GM23338 (cell line): Measurements from ENCODE around the gene FBXO34. TPM values are rescaled to one million over a fixed set of nuclear protein-coding genes. Genes with fewer than 3 reads are reported as not detected.

ENCODE experiments used
- ATAC-seq: fragments of 200-7000 bp; cut with Tn5 transposase; 3 replicates; pipeline ENCODE4 v1.9.1; 2020
- DNase-seq: peaks from one replicate; pipeline ENCODE4 v3.0.0-alpha.2; 2015; ENCODE audit warnings: low spot score
- H2AFZ ChIP-seq: fragments of 200-600 bp; sonication (generic); 2 replicates; pipeline ENCODE4 v1.8.0; 2016; ENCODE audit warnings: antibody characterized with exemption, mild to moderate bottlenecking, moderate library complexity
- H3F3A ChIP-seq: fragments of 200-600 bp; sonication (generic); replicated peaks from 2 replicates; pipeline ENCODE4 v1.8.0; 2017; ENCODE audit warnings: antibody characterized with exemption, mixed run types, low read depth
- H3K27ac ChIP-seq: fragments of 200-600 bp; sonication (generic); 2 replicates; pipeline ENCODE4 v1.6.1; 2016; ENCODE audit warnings: low read depth
- H3K27me3 ChIP-seq: fragments of 200-600 bp; sonication (generic); 2 replicates; pipeline ENCODE4 v1.8.0; 2016; ENCODE audit warnings: mild to moderate bottlenecking, mixed run types, moderate library complexity; ENCODE audit not compliant: insufficient read depth
- H3K36me3 ChIP-seq: fragments of 200-600 bp; sonication (generic); 2 replicates; pipeline ENCODE4 v1.8.0; 2016; ENCODE audit warnings: mild to moderate bottlenecking; ENCODE audit not compliant: insufficient read depth
- H3K4me1 ChIP-seq: fragments of 200-600 bp; sonication (generic); 2 replicates; pipeline ENCODE4 v1.8.0; 2016; ENCODE audit warnings: mild to moderate bottlenecking, moderate library complexity; ENCODE audit not compliant: insufficient read depth
- H3K4me2 ChIP-seq: fragments of 200-600 bp; sonication (generic); 2 replicates; pipeline ENCODE4 v1.7.1; 2017; ENCODE audit warnings: mixed run types
- H3K4me3 ChIP-seq: fragments of 200-600 bp; sonication (generic); 2 replicates; pipeline ENCODE4 v1.6.1; 2016; ENCODE audit warnings: mixed run types
- H3K79me2 ChIP-seq: fragments of 200-600 bp; sonication (generic); replicated peaks from 2 replicates; pipeline ENCODE4 v1.8.0; 2017; ENCODE audit warnings: mild to moderate bottlenecking; ENCODE audit not compliant: insufficient read depth
- H3K9me2 ChIP-seq: fragments of 200-600 bp; sonication (generic); 2 replicates; pipeline ENCODE4 v1.8.0; 2017; ENCODE audit not compliant: insufficient read depth
- H4K20me1 ChIP-seq: fragments of 200-600 bp; sonication (generic); replicated peaks from 2 replicates; pipeline ENCODE4 v1.8.0; 2017; ENCODE audit warnings: mild to moderate bottlenecking; ENCODE audit not compliant: insufficient read depth
- H3K27ac Mint-ChIP-seq: 2 replicates; pipeline ENCODE4 v1.8.0; 2020; ENCODE audit warnings: inconsistent platforms, mild to moderate bottlenecking, moderate library complexity, mixed read lengths
- H3K27me3 Mint-ChIP-seq: 3 replicates; pipeline ENCODE4 v1.8.0; 2022; ENCODE audit warnings: low read depth, mild to moderate bottlenecking, moderate library complexity, mixed read lengths, inconsistent platforms; ENCODE audit not compliant: insufficient read depth, poor library complexity
- H3K36me3 Mint-ChIP-seq: 3 replicates; pipeline ENCODE4 v1.8.0; 2021; ENCODE audit warnings: low read depth, mild to moderate bottlenecking, inconsistent platforms, moderate library complexity, mixed read lengths
- H3K4me1 Mint-ChIP-seq: 3 replicates; pipeline ENCODE4 v1.8.0; 2020; ENCODE audit warnings: mild to moderate bottlenecking, inconsistent platforms, mixed read lengths
- H3K4me3 Mint-ChIP-seq: 3 replicates; pipeline ENCODE4 v1.8.0; 2021; ENCODE audit warnings: moderate library complexity, mild to moderate bottlenecking, inconsistent platforms, mixed read lengths
- H3K9me3 Mint-ChIP-seq: 3 replicates; pipeline ENCODE4 v1.8.0; 2020; ENCODE audit warnings: moderate library complexity, mild to moderate bottlenecking, inconsistent platforms, mixed read lengths
- CREB1 ChIP-seq: fragments of 250-450 bp; sonication (Bioruptor Pico); IDR thresholded peaks from 2 replicates; pipeline ENCODE4 v1.5.0; 2020; ENCODE audit warnings: low read depth, mild to moderate bottlenecking, moderate library complexity
- EZH2 ChIP-seq: fragments of 200-600 bp; sonication (generic); IDR thresholded peaks from one replicate; pipeline ENCODE4 v1.8.0; 2017; ENCODE audit warnings: antibody characterized with exemption, mild to moderate bottlenecking, low read depth; ENCODE audit not compliant: unreplicated experiment
- JUNB ChIP-seq: IDR thresholded peaks from one replicate; pipeline ENCODE4 v1.6.1; 2016; ENCODE audit warnings: antibody characterized with exemption; ENCODE audit not compliant: unreplicated experiment
- NANOG ChIP-seq: IDR thresholded peaks from 2 replicates; pipeline ENCODE4 v1.6.1; 2016; ENCODE audit warnings: antibody characterized with exemption, borderline replicate concordance
- POLR2AphosphoS5 ChIP-seq: IDR thresholded peaks from 2 replicates; pipeline ENCODE4 v1.6.1; 2016; ENCODE audit warnings: antibody characterized with exemption, low read depth
- STAT1 ChIP-seq: IDR thresholded peaks from one replicate; pipeline ENCODE4 v1.6.1; 2016; ENCODE audit warnings: antibody characterized with exemption; ENCODE audit not compliant: unreplicated experiment
- ZNF114 ChIP-seq: fragments of 250-450 bp; sonication (Bioruptor Pico); IDR thresholded peaks from 2 replicates; pipeline ENCODE4 v1.5.0; 2020; ENCODE audit warnings: mild to moderate bottlenecking, moderate library complexity
- ZNF331 ChIP-seq: fragments of 250-450 bp; sonication (Bioruptor Pico); IDR thresholded peaks from 2 replicates; pipeline ENCODE4 v1.5.0; 2020; ENCODE audit warnings: low read depth, mild to moderate bottlenecking, moderate library complexity
- polyA plus RNA-seq: library from polyadenylated mRNA; unstranded; fragments of >200 nt; fragmentation: Nextera tagmentation; extraction: Ambion mirVana; gene quantifications from 2 replicates; pipeline ENCODE4 v1.2.1, GENCODE V29; 2016
- total RNA-seq: library from RNA; depleted of rRNA; stranded (reverse); fragments of >200 nt; shearing (Covaris generic); gene quantifications from 2 replicates; pipeline ENCODE4 v1.2.3, GENCODE V29; 2014
- TF ChIP-seq, protein P1 (sequence below): IDR thresholded peaks from one replicate; pipeline ENCODE4 v1.6.1; 2018; ENCODE audit warnings: antibody characterized with exemption; ENCODE audit not compliant: unreplicated experiment
- TF ChIP-seq, protein P2 (sequence below), 2 experiments: fragments of 200-600 bp in 1 of 2; sonication (generic) in 1 of 2; conservative IDR thresholded peaks; 2 replicates each; pipeline versions ENCODE4 v1.5.1 to v1.6.1; 2016 to 2017; ENCODE audit warnings: antibody characterized with exemption in 2 of 2, low read depth in 2 of 2, mild to moderate bottlenecking in 2 of 2, moderate library complexity in 1 of 2

The FBXO34 gene
- total and polyA plus RNA-seq, 2 experiments from 2014 or later: 9.4 to 13.4 TPM

- Histone ChIP-seq H3K4me3 (no peak overlapping the region), H4K20me1 (no peaks in the 10 kb centered on the region), H3K27me3 (no peaks in the 10 kb centered on the region), H3F3A (no peaks in the 10 kb centered on the region), H2AFZ (no peak overlapping the region), H3K27ac (no peak overlapping the region), H3K4me2 (no peak overlapping the region), H3K4me1 (no peaks in the 10 kb centered on the region), H3K79me2 (no peaks in the 10 kb centered on the region), H3K9me2 (no peaks in the 10 kb centered on the region), H3K36me3 (no peaks in the 10 kb centered on the region)
- DNase-seq (no peak), ATAC-seq (no peak)
- Mint-ChIP-seq H3K4me3 (no peak overlapping the region), H3K4me1 (no peaks in the 10 kb centered on the region), H3K27ac (no peak overlapping the region), H3K36me3 (no peaks in the 10 kb centered on the region), H3K27me3 (no peaks in the 10 kb centered on the region), H3K9me3 (peaks cover 13% of the 10 kb centered on the region; the same call in 2 of the 3 replicates)
- TF ChIP-seq, protein P1, sequence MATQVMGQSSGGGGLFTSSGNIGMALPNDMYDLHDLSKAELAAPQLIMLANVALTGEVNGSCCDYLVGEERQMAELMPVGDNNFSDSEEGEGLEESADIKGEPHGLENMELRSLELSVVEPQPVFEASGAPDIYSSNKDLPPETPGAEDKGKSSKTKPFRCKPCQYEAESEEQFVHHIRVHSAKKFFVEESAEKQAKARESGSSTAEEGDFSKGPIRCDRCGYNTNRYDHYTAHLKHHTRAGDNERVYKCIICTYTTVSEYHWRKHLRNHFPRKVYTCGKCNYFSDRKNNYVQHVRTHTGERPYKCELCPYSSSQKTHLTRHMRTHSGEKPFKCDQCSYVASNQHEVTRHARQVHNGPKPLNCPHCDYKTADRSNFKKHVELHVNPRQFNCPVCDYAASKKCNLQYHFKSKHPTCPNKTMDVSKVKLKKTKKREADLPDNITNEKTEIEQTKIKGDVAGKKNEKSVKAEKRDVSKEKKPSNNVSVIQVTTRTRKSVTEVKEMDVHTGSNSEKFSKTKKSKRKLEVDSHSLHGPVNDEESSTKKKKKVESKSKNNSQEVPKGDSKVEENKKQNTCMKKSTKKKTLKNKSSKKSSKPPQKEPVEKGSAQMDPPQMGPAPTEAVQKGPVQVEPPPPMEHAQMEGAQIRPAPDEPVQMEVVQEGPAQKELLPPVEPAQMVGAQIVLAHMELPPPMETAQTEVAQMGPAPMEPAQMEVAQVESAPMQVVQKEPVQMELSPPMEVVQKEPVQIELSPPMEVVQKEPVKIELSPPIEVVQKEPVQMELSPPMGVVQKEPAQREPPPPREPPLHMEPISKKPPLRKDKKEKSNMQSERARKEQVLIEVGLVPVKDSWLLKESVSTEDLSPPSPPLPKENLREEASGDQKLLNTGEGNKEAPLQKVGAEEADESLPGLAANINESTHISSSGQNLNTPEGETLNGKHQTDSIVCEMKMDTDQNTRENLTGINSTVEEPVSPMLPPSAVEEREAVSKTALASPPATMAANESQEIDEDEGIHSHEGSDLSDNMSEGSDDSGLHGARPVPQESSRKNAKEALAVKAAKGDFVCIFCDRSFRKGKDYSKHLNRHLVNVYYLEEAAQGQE: no peak
- TF ChIP-seq, protein P2, sequence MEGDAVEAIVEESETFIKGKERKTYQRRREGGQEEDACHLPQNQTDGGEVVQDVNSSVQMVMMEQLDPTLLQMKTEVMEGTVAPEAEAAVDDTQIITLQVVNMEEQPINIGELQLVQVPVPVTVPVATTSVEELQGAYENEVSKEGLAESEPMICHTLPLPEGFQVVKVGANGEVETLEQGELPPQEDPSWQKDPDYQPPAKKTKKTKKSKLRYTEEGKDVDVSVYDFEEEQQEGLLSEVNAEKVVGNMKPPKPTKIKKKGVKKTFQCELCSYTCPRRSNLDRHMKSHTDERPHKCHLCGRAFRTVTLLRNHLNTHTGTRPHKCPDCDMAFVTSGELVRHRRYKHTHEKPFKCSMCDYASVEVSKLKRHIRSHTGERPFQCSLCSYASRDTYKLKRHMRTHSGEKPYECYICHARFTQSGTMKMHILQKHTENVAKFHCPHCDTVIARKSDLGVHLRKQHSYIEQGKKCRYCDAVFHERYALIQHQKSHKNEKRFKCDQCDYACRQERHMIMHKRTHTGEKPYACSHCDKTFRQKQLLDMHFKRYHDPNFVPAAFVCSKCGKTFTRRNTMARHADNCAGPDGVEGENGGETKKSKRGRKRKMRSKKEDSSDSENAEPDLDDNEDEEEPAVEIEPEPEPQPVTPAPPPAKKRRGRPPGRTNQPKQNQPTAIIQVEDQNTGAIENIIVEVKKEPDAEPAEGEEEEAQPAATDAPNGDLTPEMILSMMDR (conservative IDR thresholded peaks at IDR 0.05; ENCODE audit: low read depth in 2 of 2): no peak
- no peak for TF ChIP-seq POLR2AphosphoS5
- no peak for TF ChIP-seq STAT1
- TF ChIP-seq NANOG: no peak
- no peak for TF ChIP-seq ZNF114 (CRISPR knock-in tag)
- TF ChIP-seq ZNF331 (CRISPR knock-in tag): no peak
- TF ChIP-seq CREB1: no peak
- TF ChIP-seq JUNB: no peak
- no peak for TF ChIP-seq EZH2
Measured at GRCh38 chr14:55223364-55223763, 47.9 kb upstream of the FBXO34 start.

DNA sequence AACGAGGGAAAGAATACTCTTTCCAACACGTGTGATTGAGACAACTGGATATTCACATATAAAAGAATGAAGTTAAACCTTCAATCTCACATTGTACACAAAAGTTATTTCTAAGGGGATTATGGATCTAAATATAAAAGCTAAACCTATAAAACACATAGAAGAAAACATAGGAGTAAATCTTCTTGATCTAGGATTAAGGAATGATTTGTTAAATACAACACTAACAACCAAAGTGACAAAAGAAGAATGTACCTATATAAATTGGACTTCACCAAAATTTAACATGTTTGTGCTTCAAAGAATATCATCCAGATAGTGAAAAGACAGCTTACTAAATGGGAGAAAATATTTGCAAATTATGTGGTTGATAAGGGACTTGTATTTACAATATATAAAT is 43.0 kb upstream of the FBXO34 start:
- DNase-seq: no peak
- no peak overlapping the region for H3K4me2 ChIP-seq
- H3K27ac ChIP-seq: no peak overlapping the region
- H3K36me3 ChIP-seq: no peaks in the 10 kb centered on the region
- no peak overlapping the region for H2AFZ ChIP-seq
- no peaks in the 10 kb centered on the region for H4K20me1 ChIP-seq
- no peaks in the 10 kb centered on the region for H3K4me1 ChIP-seq
- Mint-ChIP-seq H3K36me3 (no peaks in the 10 kb centered on the region), H3K27ac (no peak overlapping the region), H3K4me3 (no peak overlapping the region), H3K9me3 (peaks cover 13% of the 10 kb centered on the region; the same call in 2 of the 3 replicates), H3K27me3 (no peaks in the 10 kb centered on the region), H3K4me1 (no peaks in the 10 kb centered on the region)
- no peaks in the 10 kb centered on the region for H3K79me2 ChIP-seq
- H3F3A ChIP-seq: no peaks in the 10 kb centered on the region
- TF ChIP-seq POLR2AphosphoS5: no peak
- no peak overlapping the region for H3K4me3 ChIP-seq
- H3K27me3 ChIP-seq: no peaks in the 10 kb centered on the region
- ATAC-seq: no peak
- H3K9me2 ChIP-seq: no peaks in the 10 kb centered on the region
